Neural progenitor cell (in vitro differentiated cells): ENCODE measurements around the gene TBC1D1. TPM values are rescaled to one million over a fixed set of nuclear protein-coding genes. Genes with fewer than 3 reads are reported as not detected.

ENCODE experiments used
- DNase-seq: peaks from one replicate; pipeline ENCODE4 v3.0.0-alpha.2; 2016; ENCODE audit warnings: low spot score
- H2AFZ ChIP-seq: fragments of 200-600 bp; sonication (generic); replicated peaks from 2 replicates; pipeline ENCODE4 v1.6.1; 2016; ENCODE audit warnings: antibody characterized with exemption
- H3F3A ChIP-seq: fragments of 200-600 bp; sonication (generic); 2 replicates; pipeline ENCODE4 v1.6.1; 2016; ENCODE audit warnings: antibody characterized with exemption, low read depth
- H3K27ac ChIP-seq: fragments of 200-600 bp; sonication (generic); 2 replicates; pipeline ENCODE4 v1.5.1; 2016; ENCODE audit warnings: mild to moderate bottlenecking
- H3K27me3 ChIP-seq: fragments of 200-600 bp; sonication (generic); 2 replicates; pipeline ENCODE4 v1.6.1; 2016; ENCODE audit warnings: mild to moderate bottlenecking, moderate library complexity
- H3K36me3 ChIP-seq: fragments of 200-600 bp; sonication (generic); 2 replicates; pipeline ENCODE4 v1.5.1; 2016
- H3K4me1 ChIP-seq: fragments of 200-600 bp; sonication (generic); 2 replicates; pipeline ENCODE4 v1.6.1; 2016; ENCODE audit warnings: mixed run types
- H3K4me2 ChIP-seq: fragments of 200-600 bp; sonication (generic); 2 replicates; pipeline ENCODE4 v1.6.1; 2016
- H3K4me3 ChIP-seq: fragments of 200-600 bp; sonication (generic); 2 replicates; pipeline ENCODE4 v1.5.1; 2016
- H3K79me2 ChIP-seq: fragments of 200-600 bp; sonication (generic); 2 replicates; pipeline ENCODE4 v1.6.1; 2016; ENCODE audit warnings: low read depth
- H3K9ac ChIP-seq: fragments of 200-600 bp; sonication (generic); 2 replicates; pipeline ENCODE4 v1.6.1; 2016
- H3K9me3 ChIP-seq: fragments of 200-600 bp; sonication (generic); 2 replicates; pipeline ENCODE4 v1.5.1; 2016; ENCODE audit warnings: low read depth
- H4K20me1 ChIP-seq: fragments of 200-600 bp; sonication (generic); 2 replicates; pipeline ENCODE4 v1.6.1; 2016; ENCODE audit warnings: low read depth
- H3K27ac Mint-ChIP-seq: 3 replicates; pipeline ENCODE4 v1.8.0; 2021; ENCODE audit warnings: mixed read lengths
- H3K27me3 Mint-ChIP-seq: 2 replicates; pipeline ENCODE4 v1.8.0; 2022; ENCODE audit warnings: low read depth, mild to moderate bottlenecking, inconsistent platforms, moderate library complexity, mixed read lengths; ENCODE audit not compliant: insufficient read depth
- H3K36me3 Mint-ChIP-seq: 3 replicates; pipeline ENCODE4 v1.8.0; 2021; ENCODE audit warnings: mixed read lengths
- H3K4me1 Mint-ChIP-seq: 3 replicates; pipeline ENCODE4 v1.8.0; 2021; ENCODE audit warnings: mixed read lengths
- H3K4me3 Mint-ChIP-seq: 3 replicates; pipeline ENCODE4 v1.8.0; 2021; ENCODE audit warnings: mild to moderate bottlenecking, moderate library complexity, mixed read lengths
- H3K9me3 Mint-ChIP-seq: 3 replicates; pipeline ENCODE4 v1.8.0; 2020; ENCODE audit warnings: mixed read lengths
- CTCF ChIP-seq: fragments of 200-600 bp; sonication (generic); IDR thresholded peaks from 2 replicates; pipeline ENCODE4 v1.5.1; 2017; ENCODE audit warnings: antibody characterized with exemption, mild to moderate bottlenecking
- EZH2 ChIP-seq: fragments of 200-600 bp; sonication (generic); IDR thresholded peaks from 2 replicates; pipeline ENCODE4 v1.6.1; 2017; ENCODE audit warnings: antibody characterized with exemption, mild to moderate bottlenecking, moderate library complexity
- EZH2phosphoT487 ChIP-seq: fragments of 200-600 bp; sonication (generic); IDR thresholded peaks from 2 replicates; pipeline ENCODE4 v1.6.1; 2017; ENCODE audit warnings: antibody characterized with exemption
- total RNA-seq: library from RNA; depleted of rRNA; stranded (reverse); fragments of >200 nt; gene quantifications from 2 replicates; pipeline ENCODE4 v1.2.3, GENCODE V29; 2015; ENCODE audit warnings: low replicate concordance

Gene TBC1D1
- total RNA-seq, 1 donor from 2014 or later, result 208 TPM

DNA sequence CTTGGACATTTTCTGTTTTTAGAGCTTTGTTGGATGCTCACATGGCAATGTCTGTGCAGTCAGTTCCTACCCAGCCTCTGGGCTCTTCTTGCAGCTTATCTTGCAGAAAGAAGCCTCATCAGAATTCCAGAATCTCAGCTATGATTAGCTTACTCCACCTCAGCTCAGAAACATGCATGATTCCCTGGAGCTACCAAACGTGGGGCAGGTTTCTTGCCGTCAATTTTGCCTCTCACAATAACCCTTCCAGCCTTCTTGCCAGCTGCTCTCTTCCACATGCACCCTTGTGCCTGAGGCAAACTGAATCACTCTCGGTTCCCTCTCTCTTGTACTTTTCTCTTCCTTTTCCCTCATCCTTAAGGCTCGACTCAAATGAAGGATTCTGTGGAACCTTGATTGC lies 210.7 kb downstream of the TBC1D1 start:
- no peaks in the 10 kb centered on the region for H3K4me1 ChIP-seq
- no peak overlapping the region for H3K4me3 ChIP-seq
- Mint-ChIP-seq H3K27me3 (peaks cover 10% of the 10 kb centered on the region), H3K4me3 (no peak overlapping the region), H3K27ac (no peak overlapping the region), H3K4me1 (peaks cover 3% of the 10 kb centered on the region), H3K36me3 (peaks cover 26% of the 10 kb centered on the region), H3K9me3 (no peaks in the 10 kb centered on the region)
- H3K36me3 ChIP-seq, result no peaks in the 10 kb centered on the region
- no peak for DNase-seq
- no peak overlapping the region for H3K4me2 ChIP-seq
- no peak overlapping the region for H3K27ac ChIP-seq
- H4K20me1 ChIP-seq, result no peaks in the 10 kb centered on the region
- no peaks in the 10 kb centered on the region for H3K9me3 ChIP-seq
- no peaks in the 10 kb centered on the region for H3K79me2 ChIP-seq
- TF ChIP-seq CTCF (no peak), EZH2phosphoT487 (no peak), EZH2 (no peak)
- H3F3A ChIP-seq, result no peaks in the 10 kb centered on the region
- H3K9ac ChIP-seq, result no peak overlapping the region
- no peaks in the 10 kb centered on the region for H3K27me3 ChIP-seq
- H2AFZ ChIP-seq, result no peak overlapping the region

DNA sequence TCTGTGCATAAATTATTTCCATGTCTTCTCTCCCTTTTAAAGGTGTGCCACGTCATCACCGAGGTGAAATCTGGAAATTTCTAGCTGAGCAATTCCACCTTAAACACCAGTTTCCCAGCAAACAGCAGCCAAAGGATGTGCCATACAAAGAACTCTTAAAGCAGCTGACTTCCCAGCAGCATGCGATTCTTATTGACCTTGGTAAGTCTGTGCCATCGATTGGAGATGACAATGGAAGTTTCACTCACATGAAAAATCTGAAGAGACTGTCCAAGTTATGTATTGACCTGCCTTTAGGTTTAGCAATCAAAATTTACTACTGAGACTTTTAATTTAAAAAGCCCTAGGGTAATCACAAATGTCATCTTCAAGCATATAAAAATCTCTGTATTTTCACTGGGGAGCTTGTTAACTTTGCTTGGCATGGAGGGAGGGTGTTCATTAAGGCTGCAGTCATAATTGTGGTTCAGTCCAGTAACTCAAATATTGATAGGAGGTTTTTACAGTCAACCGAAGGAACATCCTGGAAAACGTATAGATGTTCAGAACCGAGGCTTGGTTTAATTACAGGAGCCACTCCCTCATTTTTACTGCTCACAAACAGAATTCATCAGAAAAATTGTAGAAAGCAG lies 212.2 kb downstream of the TBC1D1 start:
- no peak for DNase-seq
- H3K79me2 ChIP-seq, result no peaks in the 10 kb centered on the region
- no peaks in the 10 kb centered on the region for H3K9me3 ChIP-seq
- Mint-ChIP-seq H3K9me3 (no peaks in the 10 kb centered on the region), H3K36me3 (peaks cover 29% of the 10 kb centered on the region), H3K27ac (no peak overlapping the region), H3K4me1 (peaks cover 3% of the 10 kb centered on the region), H3K27me3 (peaks cover 12% of the 10 kb centered on the region), H3K4me3 (no peak overlapping the region)
- H4K20me1 ChIP-seq, result peaks cover 5% of the 10 kb centered on the region
- no peaks in the 10 kb centered on the region for H3K4me1 ChIP-seq
- no peaks in the 10 kb centered on the region for H3K36me3 ChIP-seq
- H3K4me3 ChIP-seq, result no peak overlapping the region
- no peak overlapping the region for H2AFZ ChIP-seq
- no peaks in the 10 kb centered on the region for H3F3A ChIP-seq
- H3K27ac ChIP-seq, result no peak overlapping the region
- H3K27me3 ChIP-seq, result no peaks in the 10 kb centered on the region
- H3K9ac ChIP-seq, result no peak overlapping the region
- no peak for TF ChIP-seq CTCF
- no peak for TF ChIP-seq EZH2phosphoT487
- no peak for TF ChIP-seq EZH2
- H3K4me2 ChIP-seq, result no peak overlapping the region

GRCh38 chr4:38105475-38106220 lies 214.8 kb downstream of the TBC1D1 start:
- no peak for DNase-seq
- Histone ChIP-seq H3K9ac (no peak overlapping the region), H3F3A (peaks cover 18% of the 10 kb centered on the region), H3K36me3 (no peaks in the 10 kb centered on the region), H3K4me1 (peaks cover 20% of the 10 kb centered on the region), H2AFZ (no peak overlapping the region), H3K4me2 (no peak overlapping the region), H3K4me3 (no peak overlapping the region), H3K9me3 (no peaks in the 10 kb centered on the region), H3K79me2 (no peaks in the 10 kb centered on the region), H4K20me1 (peaks cover 31% of the 10 kb centered on the region), H3K27ac (no peak overlapping the region), H3K27me3 (peaks cover 7% of the 10 kb centered on the region)
- no peaks in the 10 kb centered on the region for H3K9me3 Mint-ChIP-seq
- peaks cover 25% of the 10 kb centered on the region for H3K4me1 Mint-ChIP-seq
- H3K27ac Mint-ChIP-seq, result no peak overlapping the region
- H3K4me3 Mint-ChIP-seq, result no peak overlapping the region
- H3K27me3 Mint-ChIP-seq, result peaks cover 15% of the 10 kb centered on the region
- peaks cover 36% of the 10 kb centered on the region for H3K36me3 Mint-ChIP-seq
- no peak for TF ChIP-seq CTCF
- TF ChIP-seq EZH2phosphoT487, result no peak
- TF ChIP-seq EZH2, result no peak
